MCF 10A (cell line): Measurements from ENCODE around the gene PTCD2. TPM values are rescaled to one million over a fixed set of nuclear protein-coding genes. Genes with fewer than 3 reads are reported as not detected.
A peak's percentile ranks its signal among the peaks of the same experiment; 100 is the strongest.

Experiments
- BruUV-seq: library from RNA; stranded (reverse); fragments of 400-500 nt; replicated peaks from 2 replicates; lab custom pipeline; 2021; lab: Mats Ljungman, UMichigan
- CTCF ChIA-PET: fragments of 300-600 bp; sonication (Branson Sonifier 250); formaldehyde crosslinking; extraction: SDS; loops from one replicate; lab custom pipeline; 2021; ENCODE audit warnings: antibody characterized with exemption, inconsistent platforms; lab: Yijun Ruan, JAX
- POLR2A ChIA-PET: fragments of 300-600, 350-650 bp; sonication (Branson Sonifier 250); formaldehyde crosslinking; extraction: SDS; loops from one replicate; lab custom pipeline; 2020; ENCODE audit warnings: antibody characterized with exemption, inconsistent platforms; lab: Yijun Ruan, JAX
- DNase-seq: peaks from one replicate; pipeline ENCODE4 v3.0.0-alpha.2; 2018; ENCODE audit not compliant: unreplicated experiment
- H3K27ac Mint-ChIP-seq: one replicate; pipeline ENCODE4 v1.8.0; 2022; ENCODE audit warnings: mild to moderate bottlenecking, low read depth, mixed read lengths; ENCODE audit not compliant: unreplicated experiment
- H3K27me3 Mint-ChIP-seq: one replicate; pipeline ENCODE4 v1.8.0; 2022; ENCODE audit warnings: mixed read lengths; ENCODE audit not compliant: insufficient read depth, unreplicated experiment
- H3K36me3 Mint-ChIP-seq: one replicate; pipeline ENCODE4 v1.8.0; 2022; ENCODE audit warnings: mild to moderate bottlenecking, moderate library complexity, mixed read lengths; ENCODE audit not compliant: insufficient read depth, unreplicated experiment
- H3K4me1 Mint-ChIP-seq: one replicate; pipeline ENCODE4 v1.8.0; 2022; ENCODE audit warnings: mixed read lengths; ENCODE audit not compliant: insufficient read depth, unreplicated experiment
- H3K4me3 Mint-ChIP-seq: one replicate; pipeline ENCODE4 v1.8.0; 2022; ENCODE audit warnings: mild to moderate bottlenecking, moderate library complexity, mixed read lengths; ENCODE audit not compliant: unreplicated experiment
- H3K9me3 Mint-ChIP-seq: one replicate; pipeline ENCODE4 v1.8.0; 2022; ENCODE audit warnings: mixed read lengths; ENCODE audit not compliant: unreplicated experiment
- intact Hi-C: fragments of 100-400 bp; cut with micrococcal nuclease; formaldehyde crosslinking; loops from 2 replicates; pipeline ENCODE4 v1.14.1; 2022
- total RNA-seq: library from RNA; stranded (reverse); gene quantifications from 2 replicates; pipeline ENCODE4 v1.2.3, GENCODE V29; 2022
- TF ChIP-seq, protein P1 (sequence below): fragments of 200-600 bp; IDR thresholded peaks from one replicate; pipeline ENCODE4 v1.8.0; 2022; ENCODE audit warnings: antibody characterized with exemption, mild to moderate bottlenecking; ENCODE audit not compliant: unreplicated experiment

PTCD2 gene
- total RNA-seq, 1 experiment from 2014 or later = 20.3 TPM

DNA sequence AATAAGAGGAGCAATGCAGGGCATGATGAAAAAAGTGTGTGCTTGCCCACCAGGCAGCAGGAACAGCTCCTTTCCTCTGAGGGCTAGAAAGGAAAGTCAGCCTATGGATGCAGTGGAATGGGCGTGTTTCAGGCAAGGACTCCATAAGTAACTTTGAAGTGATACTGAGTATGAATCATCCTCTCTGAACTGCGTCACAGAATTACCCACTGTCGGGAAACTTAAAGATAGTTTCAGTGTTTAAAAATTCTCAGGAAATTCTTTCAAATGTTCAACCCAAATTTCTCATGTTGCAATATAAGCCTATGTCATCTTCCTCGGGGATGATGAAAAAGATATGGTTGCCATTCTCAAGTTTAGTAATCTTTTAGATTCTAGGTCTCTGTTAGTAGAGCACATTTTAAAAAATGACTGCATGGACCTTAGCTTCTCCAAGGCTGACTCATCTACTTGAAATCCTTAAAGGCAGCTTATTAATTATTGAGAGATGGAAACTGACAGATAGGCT lies 27.7 kb downstream of the PTCD2 start:
- intact Hi-C loops = no loop called here
- Mint-ChIP-seq H3K4me3 (peak overlapping the region; percentile 19), H3K36me3 (peaks cover 32% of the 10 kb centered on the region), H3K4me1 (peaks cover 22% of the 10 kb centered on the region), H3K9me3 (no peaks in the 10 kb centered on the region), H3K27me3 (no peaks in the 10 kb centered on the region), H3K27ac (peak overlapping the region; percentile 83)
- ChIA-PET POLR2A (interaction anchor here (0.6 to 2.0 kb wide), 15 partner anchors 9 to 1150 kb away, joined by 3 to 9 read pairs (median 3); partner anchors contain the start of genes BTF3, MRPS27 and PTCD2), CTCF (interaction anchor here (0.5 to 1.6 kb wide), 4 partner anchors 51 to 760 kb away, joined by 3 to 8 read pairs (median 3); no protein-coding TSS in a partner anchor)
- BruUV-seq = TSS peak; percentile 45
- DNase-seq = peak; percentile 91
- TF ChIP-seq, protein P1, sequence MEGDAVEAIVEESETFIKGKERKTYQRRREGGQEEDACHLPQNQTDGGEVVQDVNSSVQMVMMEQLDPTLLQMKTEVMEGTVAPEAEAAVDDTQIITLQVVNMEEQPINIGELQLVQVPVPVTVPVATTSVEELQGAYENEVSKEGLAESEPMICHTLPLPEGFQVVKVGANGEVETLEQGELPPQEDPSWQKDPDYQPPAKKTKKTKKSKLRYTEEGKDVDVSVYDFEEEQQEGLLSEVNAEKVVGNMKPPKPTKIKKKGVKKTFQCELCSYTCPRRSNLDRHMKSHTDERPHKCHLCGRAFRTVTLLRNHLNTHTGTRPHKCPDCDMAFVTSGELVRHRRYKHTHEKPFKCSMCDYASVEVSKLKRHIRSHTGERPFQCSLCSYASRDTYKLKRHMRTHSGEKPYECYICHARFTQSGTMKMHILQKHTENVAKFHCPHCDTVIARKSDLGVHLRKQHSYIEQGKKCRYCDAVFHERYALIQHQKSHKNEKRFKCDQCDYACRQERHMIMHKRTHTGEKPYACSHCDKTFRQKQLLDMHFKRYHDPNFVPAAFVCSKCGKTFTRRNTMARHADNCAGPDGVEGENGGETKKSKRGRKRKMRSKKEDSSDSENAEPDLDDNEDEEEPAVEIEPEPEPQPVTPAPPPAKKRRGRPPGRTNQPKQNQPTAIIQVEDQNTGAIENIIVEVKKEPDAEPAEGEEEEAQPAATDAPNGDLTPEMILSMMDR = no peak

DNA sequence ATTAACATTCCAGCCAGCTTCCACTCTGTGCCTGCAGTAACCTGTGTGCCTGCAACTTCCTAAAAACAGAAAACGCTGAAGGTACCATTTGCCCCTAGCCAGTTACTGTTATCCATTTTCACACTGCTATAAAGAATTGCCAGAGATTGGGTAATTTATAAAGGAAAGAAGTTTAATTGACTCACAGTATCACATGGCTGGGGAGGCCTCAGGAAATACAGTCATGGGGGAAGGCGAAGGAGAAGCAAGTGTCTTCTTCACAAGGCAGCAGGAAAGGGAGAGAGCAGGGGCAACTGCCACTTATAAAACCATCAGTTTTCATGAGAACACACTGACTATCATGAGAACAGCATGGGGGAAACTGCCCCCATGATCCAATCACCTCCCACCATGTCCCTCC lies 31.2 kb downstream of the PTCD2 start:
- CTCF ChIA-PET = interaction anchor here (0.6 kb wide), 1 partner anchor 81 kb away, joined by 4 read pairs; no protein-coding TSS in a partner anchor

DNA sequence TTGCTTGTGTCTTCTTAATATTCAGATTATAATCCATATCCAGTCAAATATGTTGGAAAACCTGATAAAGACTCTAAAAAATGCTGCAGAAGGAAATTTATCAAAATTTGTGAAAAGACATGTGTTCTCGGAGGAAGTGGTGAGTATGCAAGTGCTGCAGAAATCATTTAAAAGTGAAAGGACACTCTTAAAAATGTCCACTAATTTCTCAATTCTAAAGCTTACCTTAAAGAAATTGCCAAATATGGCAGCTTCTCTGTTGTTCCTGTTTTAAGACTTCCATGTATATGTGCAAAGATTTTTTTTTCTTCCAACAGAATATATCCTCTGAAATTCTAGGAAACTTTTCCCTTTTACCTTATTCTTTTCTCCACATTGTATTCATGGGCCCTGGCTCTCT lies 32.4 kb downstream of the PTCD2 start:
- Mint-ChIP-seq H3K27me3 (no peaks in the 10 kb centered on the region), H3K4me1 (peaks cover 22% of the 10 kb centered on the region), H3K4me3 (no peak overlapping the region), H3K36me3 (peaks cover 20% of the 10 kb centered on the region), H3K27ac (peak overlapping the region; percentile 75), H3K9me3 (no peaks in the 10 kb centered on the region)
- DNase-seq = no peak
- intact Hi-C loops = no loop called here
- TF ChIP-seq, protein P1 = no peak
- BruUV-seq = no TSS peak
- CTCF ChIA-PET = no interaction called here
- POLR2A ChIA-PET = interaction anchor here (0.7 kb wide), 1 partner anchor 8 kb away, joined by 3 read pairs; no protein-coding TSS in a partner anchor

More for the DNA sequence above, 31.2 kb downstream of the PTCD2 start:
- no peaks in the 10 kb centered on the region for H3K9me3 Mint-ChIP-seq
- no peak overlapping the region for H3K27ac Mint-ChIP-seq
- POLR2A ChIA-PET = no interaction called here
- no peak for DNase-seq
- H3K27me3 Mint-ChIP-seq = no peaks in the 10 kb centered on the region
- H3K4me1 Mint-ChIP-seq = peaks cover 26% of the 10 kb centered on the region
- no TSS peak for BruUV-seq
- no peak overlapping the region for H3K4me3 Mint-ChIP-seq
- H3K36me3 Mint-ChIP-seq = peaks cover 13% of the 10 kb centered on the region
- TF ChIP-seq, protein P1 = no peak
- intact Hi-C loops = no loop called here

DNA sequence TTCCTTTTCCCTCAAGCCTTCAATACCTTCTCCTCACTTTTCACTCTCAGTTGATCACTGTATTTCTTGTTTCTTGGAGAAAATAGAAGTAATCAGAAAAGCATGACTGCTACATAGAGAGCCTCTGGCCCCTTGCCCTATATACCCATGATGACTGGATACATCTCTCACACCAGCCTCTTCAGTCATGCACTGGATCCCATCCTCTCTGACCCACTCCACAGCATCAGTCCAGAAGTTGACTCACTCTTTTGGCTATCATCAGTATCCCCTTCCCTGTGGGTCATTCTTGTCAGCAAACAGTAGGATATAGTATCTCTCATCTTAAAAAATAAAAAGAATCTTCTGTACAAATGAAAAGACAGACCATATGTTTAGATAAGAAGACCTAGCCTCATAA lies 32.9 kb downstream of the PTCD2 start:
- Mint-ChIP-seq H3K4me1 (peaks cover 19% of the 10 kb centered on the region), H3K27me3 (no peaks in the 10 kb centered on the region), H3K9me3 (no peaks in the 10 kb centered on the region), H3K36me3 (peaks cover 20% of the 10 kb centered on the region), H3K27ac (peak overlapping the region; percentile 75), H3K4me3 (no peak overlapping the region)
- TF ChIP-seq, protein P1 = no peak
- POLR2A ChIA-PET = no interaction called here
- intact Hi-C loops = no loop called here
- no TSS peak for BruUV-seq
- CTCF ChIA-PET = interaction anchor here (0.7 to 1.5 kb wide), 2 partner anchors 171 to 323 kb away, joined by 3 to 11 read pairs; no protein-coding TSS in a partner anchor
- no peak for DNase-seq
